Thyroid gland (tissue), 4 donors: ENCODE data around the gene VAT1L.
"Not testable (repeated sequence)": the region's sequence is repeated elsewhere in the genome, so short reads cannot be mapped to it uniquely, and the experiment has no call there.

Experiments used
- CTCF ChIP-seq, 6 experiments: fragments of 200-600 bp in 3 of 6; fragments of 450-650 bp in 3 of 6; sonication (generic) in 3 of 6; IDR thresholded peaks; one replicate each; pipeline ENCODE4 v1.5.1; 2016 to 2019; ENCODE audit warnings: antibody characterized with exemption in 6 of 6, mild to moderate bottlenecking in 2 of 6, inconsistent platforms in 1 of 6, moderate library complexity in 1 of 6
- POLR2A ChIP-seq, 2 donors: fragments of 450-650 bp; IDR thresholded peaks; one replicate each; pipeline ENCODE4 v1.6.1; 2017; ENCODE audit warnings: antibody characterized with exemption in 2 of 2, mild to moderate bottlenecking in 2 of 2, moderate library complexity in 1 of 2

GRCh38 chr16:77947590-77947989, 159.2 kb downstream of the VAT1L start:
- not testable (repeated sequence) for TF ChIP-seq POLR2A, CTCF (IDR thresholded peaks at IDR 0.05)
